Gastrocnemius medialis (tissue), 4 donors: ENCODE data around the gene RINT1.

Experiments used
- POLR2A ChIP-seq, 2 donors: fragments of 450-650 bp; IDR thresholded peaks; one replicate each; pipeline ENCODE4 v1.6.1; 2017; ENCODE audit warnings: antibody characterized with exemption in 2 of 2, mild to moderate bottlenecking in 2 of 2, moderate library complexity in 2 of 2
- TF ChIP-seq, protein P1 (sequence below), 5 experiments: fragments of 450-650 bp in 3 of 5; fragments of 200-600 bp in 2 of 5; sonication (generic) in 2 of 5; IDR thresholded peaks in 4 of 5; conservative IDR thresholded peaks in 1 of 5; 1 replicate in 4 of 5; 2 replicates in 1 of 5; pipeline ENCODE4 v1.5.1; 2016 to 2019; ENCODE audit warnings: antibody characterized with exemption in 5 of 5, mild to moderate bottlenecking in 3 of 5, moderate library complexity in 3 of 5

DNA sequence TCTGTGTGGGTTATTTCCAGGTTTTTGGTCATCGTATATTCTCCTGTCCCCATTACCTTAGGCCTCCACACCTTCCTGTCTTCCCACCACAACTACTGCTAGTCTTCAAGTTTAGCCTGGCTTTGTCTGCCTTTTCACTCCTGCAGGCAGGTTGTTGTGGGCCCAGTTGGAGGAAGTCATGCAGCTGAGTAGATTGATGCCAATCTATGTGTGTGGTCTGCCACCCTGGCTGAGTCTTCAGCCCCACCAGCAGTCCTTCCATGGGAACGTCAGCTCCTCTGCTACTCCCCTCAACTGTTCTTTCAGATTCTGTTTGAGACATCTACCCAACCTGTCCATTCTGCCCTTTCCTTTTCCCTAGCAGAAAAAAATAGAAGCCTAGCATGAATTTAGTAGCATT lies 6.3 kb downstream of the RINT1 start:
- TF ChIP-seq, protein P1, sequence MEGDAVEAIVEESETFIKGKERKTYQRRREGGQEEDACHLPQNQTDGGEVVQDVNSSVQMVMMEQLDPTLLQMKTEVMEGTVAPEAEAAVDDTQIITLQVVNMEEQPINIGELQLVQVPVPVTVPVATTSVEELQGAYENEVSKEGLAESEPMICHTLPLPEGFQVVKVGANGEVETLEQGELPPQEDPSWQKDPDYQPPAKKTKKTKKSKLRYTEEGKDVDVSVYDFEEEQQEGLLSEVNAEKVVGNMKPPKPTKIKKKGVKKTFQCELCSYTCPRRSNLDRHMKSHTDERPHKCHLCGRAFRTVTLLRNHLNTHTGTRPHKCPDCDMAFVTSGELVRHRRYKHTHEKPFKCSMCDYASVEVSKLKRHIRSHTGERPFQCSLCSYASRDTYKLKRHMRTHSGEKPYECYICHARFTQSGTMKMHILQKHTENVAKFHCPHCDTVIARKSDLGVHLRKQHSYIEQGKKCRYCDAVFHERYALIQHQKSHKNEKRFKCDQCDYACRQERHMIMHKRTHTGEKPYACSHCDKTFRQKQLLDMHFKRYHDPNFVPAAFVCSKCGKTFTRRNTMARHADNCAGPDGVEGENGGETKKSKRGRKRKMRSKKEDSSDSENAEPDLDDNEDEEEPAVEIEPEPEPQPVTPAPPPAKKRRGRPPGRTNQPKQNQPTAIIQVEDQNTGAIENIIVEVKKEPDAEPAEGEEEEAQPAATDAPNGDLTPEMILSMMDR (IDR thresholded peaks at IDR 0.05 in 4 of 5, conservative IDR thresholded peaks at IDR 0.05 in 1 of 5) = no peak
- no peak for TF ChIP-seq POLR2A (IDR thresholded peaks at IDR 0.05)
